HEK293T (cell line): Measurements from ENCODE around the gene TBC1D14.
A peak's percentile ranks its signal among the peaks of the same experiment; 100 is the strongest.

Experiments used
- CTCF ChIA-PET: fragments of 350-600 bp; formaldehyde crosslinking; extraction: SDS; loops from one replicate; lab custom pipeline; 2021; ENCODE audit warnings: antibody characterized with exemption, inconsistent platforms; lab: Yijun Ruan, JAX
- POLR2A ChIA-PET: fragments of 350-600 bp; formaldehyde crosslinking; extraction: SDS; loops from one replicate; lab custom pipeline; 2020; ENCODE audit warnings: antibody characterized with exemption, inconsistent platforms; lab: Yijun Ruan, JAX
- DNase-seq: peaks from one replicate; pipeline ENCODE4 v3.0.0; 2012; ENCODE audit warnings: mixed read lengths; ENCODE audit errors: extremely low spot score
- ARNT ChIP-seq: fragments of 450-650 bp; IDR thresholded peaks from 2 replicates; pipeline ENCODE4 v1.6.1; 2017; ENCODE audit warnings: mild to moderate bottlenecking
- BHLHE40 ChIP-seq: fragments of 450-650 bp; IDR thresholded peaks from 2 replicates; pipeline ENCODE4 v1.6.1; 2016; ENCODE audit warnings: mild to moderate bottlenecking, moderate library complexity, borderline replicate concordance
- CTBP1 ChIP-seq: fragments of 450-650 bp; IDR thresholded peaks from 2 replicates; pipeline ENCODE4 v1.6.1; 2016; ENCODE audit warnings: borderline replicate concordance
- ELF4 ChIP-seq: fragments of 450-650 bp; IDR thresholded peaks from 2 replicates; pipeline ENCODE4 v1.6.1; 2017; ENCODE audit warnings: antibody characterized with exemption
- FOXA1 ChIP-seq: fragments of 450-650 bp; IDR thresholded peaks from 2 replicates; pipeline ENCODE4 v1.6.1; 2016; ENCODE audit warnings: mild to moderate bottlenecking
- FOXK2 ChIP-seq: fragments of 450-650 bp; IDR thresholded peaks from 2 replicates; pipeline ENCODE4 v1.6.1; 2016; ENCODE audit warnings: mild to moderate bottlenecking
- FOXM1 ChIP-seq: fragments of 450-650 bp; IDR thresholded peaks from 2 replicates; pipeline ENCODE4 v1.6.1; 2017; ENCODE audit warnings: mild to moderate bottlenecking, borderline replicate concordance
- HDGF ChIP-seq: fragments of 450-650 bp; IDR thresholded peaks from 2 replicates; pipeline ENCODE4 v1.6.1; 2017; ENCODE audit warnings: antibody characterized with exemption, borderline replicate concordance
- L3MBTL2 ChIP-seq: fragments of 450-650 bp; conservative IDR thresholded peaks from 2 replicates; pipeline ENCODE4 v1.6.1; 2016; ENCODE audit warnings: mild to moderate bottlenecking
- LEF1 ChIP-seq: fragments of 450-650 bp; IDR thresholded peaks from 2 replicates; pipeline ENCODE4 v1.6.1; 2017; ENCODE audit warnings: mild to moderate bottlenecking, borderline replicate concordance
- NFRKB ChIP-seq: fragments of 450-650 bp; IDR thresholded peaks from 2 replicates; pipeline ENCODE4 v1.6.1; 2016; ENCODE audit warnings: mild to moderate bottlenecking, moderate library complexity
- SP1 ChIP-seq: fragments of 450-650 bp; IDR thresholded peaks from 2 replicates; pipeline ENCODE4 v1.6.1; 2017
- SUZ12 ChIP-seq: fragments of 450-650 bp; IDR thresholded peaks from 2 replicates; pipeline ENCODE4 v1.6.1; 2016; ENCODE audit warnings: mild to moderate bottlenecking
- TARDBP ChIP-seq: fragments of 450-650 bp; IDR thresholded peaks from 2 replicates; pipeline ENCODE4 v1.6.1; 2016
- ZNF384 ChIP-seq: fragments of 450-650 bp; IDR thresholded peaks from 2 replicates; pipeline ENCODE4 v1.6.1; 2016
- TF ChIP-seq, protein P1 (sequence below): fragments of 450-650 bp; IDR thresholded peaks from 2 replicates; pipeline ENCODE4 v1.6.1; 2016

TBC1D14 gene

DNA sequence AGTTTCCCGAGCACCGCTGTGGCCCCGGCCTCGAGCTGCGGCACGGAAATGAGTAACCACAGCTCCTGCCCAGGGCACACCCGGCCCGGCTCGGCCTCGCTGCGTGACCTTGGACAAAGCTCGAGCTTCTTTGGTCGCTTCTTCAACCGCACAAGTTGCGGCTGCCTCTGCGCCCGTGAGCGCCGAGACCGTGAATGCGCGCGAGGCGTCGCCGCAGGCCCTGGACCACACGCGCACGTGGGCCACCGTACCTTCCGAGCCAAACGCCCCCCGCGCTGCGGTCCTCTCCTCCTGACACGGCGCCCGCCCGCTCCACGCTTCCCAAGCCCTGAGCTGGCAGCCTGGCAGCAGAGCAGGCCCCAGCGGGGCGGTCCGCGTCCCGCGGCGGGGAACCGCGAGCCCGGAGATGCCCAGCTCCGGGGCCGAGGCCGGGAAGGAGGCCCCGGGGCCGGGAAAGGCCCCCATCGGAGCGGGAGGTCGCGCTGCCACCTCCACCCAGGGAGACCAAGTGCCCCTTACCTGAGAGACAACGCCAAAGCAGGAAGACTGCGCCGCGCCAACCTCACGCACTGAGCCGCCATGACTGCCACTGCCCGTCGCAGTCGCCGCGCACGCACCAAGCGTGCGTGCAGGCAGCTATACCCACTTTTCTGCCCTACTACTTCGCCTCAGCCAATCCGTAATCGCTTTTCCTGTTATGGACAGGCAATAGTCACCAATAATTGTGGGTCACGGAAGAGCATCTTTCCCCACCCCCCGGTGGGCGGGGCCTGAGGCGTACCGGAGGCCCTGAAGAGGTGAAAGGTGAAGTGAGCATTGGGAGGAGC lies 158.0 kb downstream of the TBC1D14 start, which contains the start of gene GRPEL1:
TSS of gene GRPEL1 (minus strand) at position 613 of the 827 bp plus-strand sequence. CDS start at position 581, 32 bp downstream.
- CTCF ChIA-PET: interaction anchor here (0.9 to 2.5 kb wide), 4 partner anchors 9 to 159 kb away, joined by 3 to 14 read pairs (median 6); partner anchors contain the start of gene TADA2B
- peak; percentile 98 for DNase-seq
- POLR2A ChIA-PET: interaction anchor here (0.5 to 4.7 kb wide), 34 partner anchors 9 to 1442 kb away, joined by 3 to 67 read pairs (median 5); partner anchors contain the start of genes MRFAP1L1 and TADA2B
- TF ChIP-seq, protein P1, sequence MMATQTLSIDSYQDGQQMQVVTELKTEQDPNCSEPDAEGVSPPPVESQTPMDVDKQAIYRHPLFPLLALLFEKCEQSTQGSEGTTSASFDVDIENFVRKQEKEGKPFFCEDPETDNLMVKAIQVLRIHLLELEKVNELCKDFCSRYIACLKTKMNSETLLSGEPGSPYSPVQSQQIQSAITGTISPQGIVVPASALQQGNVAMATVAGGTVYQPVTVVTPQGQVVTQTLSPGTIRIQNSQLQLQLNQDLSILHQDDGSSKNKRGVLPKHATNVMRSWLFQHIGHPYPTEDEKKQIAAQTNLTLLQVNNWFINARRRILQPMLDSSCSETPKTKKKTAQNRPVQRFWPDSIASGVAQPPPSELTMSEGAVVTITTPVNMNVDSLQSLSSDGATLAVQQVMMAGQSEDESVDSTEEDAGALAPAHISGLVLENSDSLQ: peak; percentile 99
- TF ChIP-seq ELF4 (peak; percentile 55), CTBP1 (no peak), HDGF (no peak), L3MBTL2 (peak; percentile 89), FOXA1 (no peak), FOXM1 (no peak), TARDBP (no peak), LEF1 (no peak), NFRKB (no peak), ARNT (no peak), SUZ12 (no peak), BHLHE40 (no peak), SP1 (peak; percentile 66; the same call in 1 of the 2 replicates), ZNF384 (no peak), FOXK2 (no peak)

DNA sequence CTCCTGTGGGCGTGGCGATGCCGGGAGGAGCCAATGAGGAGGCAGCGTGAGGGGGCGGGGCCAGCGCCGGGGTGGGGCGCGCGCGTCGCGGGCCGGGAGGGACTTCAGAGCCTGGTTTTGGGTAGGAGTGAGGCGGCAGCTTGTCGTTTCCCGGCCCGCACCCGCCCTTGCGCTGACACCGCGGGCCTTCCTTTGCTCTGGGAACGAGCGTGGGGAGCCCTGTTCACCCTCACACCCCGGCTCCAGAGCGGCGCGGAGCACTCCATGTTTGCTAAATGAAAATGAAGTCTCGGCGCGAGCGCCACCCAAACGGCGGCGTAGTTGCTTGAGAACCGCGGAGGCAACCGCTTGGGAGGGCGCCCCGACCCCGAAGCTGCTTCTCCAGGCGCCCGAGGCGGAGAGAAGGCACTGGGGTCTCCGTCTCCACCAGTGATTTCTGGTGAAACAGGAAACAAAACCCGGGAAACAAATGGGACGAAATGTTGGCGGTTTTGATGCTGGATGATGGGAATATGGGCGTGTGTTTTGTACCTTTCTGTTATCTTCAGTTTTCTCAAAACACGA lies 158.7 kb downstream of the TBC1D14 start:
- no peak for DNase-seq
- POLR2A ChIA-PET: interaction anchor here (0.5 to 4.7 kb wide), 32 partner anchors 10 to 1442 kb away, joined by 3 to 67 read pairs (median 6); partner anchors contain the start of genes MRFAP1L1 and TADA2B
- TF ChIP-seq NFRKB (no peak), BHLHE40 (no peak), SP1 (no peak), TARDBP (no peak), FOXA1 (no peak), ELF4 (no peak), FOXM1 (no peak), CTBP1 (no peak), ARNT (no peak), ZNF384 (no peak), LEF1 (no peak), FOXK2 (no peak), SUZ12 (no peak), L3MBTL2 (no peak), HDGF (no peak)
- TF ChIP-seq, protein P1: no peak
- CTCF ChIA-PET: interaction anchor here (0.9 to 2.7 kb wide), 7 partner anchors 9 to 195 kb away, joined by 3 to 15 read pairs (median 5); partner anchors contain the start of gene TADA2B

DNA sequence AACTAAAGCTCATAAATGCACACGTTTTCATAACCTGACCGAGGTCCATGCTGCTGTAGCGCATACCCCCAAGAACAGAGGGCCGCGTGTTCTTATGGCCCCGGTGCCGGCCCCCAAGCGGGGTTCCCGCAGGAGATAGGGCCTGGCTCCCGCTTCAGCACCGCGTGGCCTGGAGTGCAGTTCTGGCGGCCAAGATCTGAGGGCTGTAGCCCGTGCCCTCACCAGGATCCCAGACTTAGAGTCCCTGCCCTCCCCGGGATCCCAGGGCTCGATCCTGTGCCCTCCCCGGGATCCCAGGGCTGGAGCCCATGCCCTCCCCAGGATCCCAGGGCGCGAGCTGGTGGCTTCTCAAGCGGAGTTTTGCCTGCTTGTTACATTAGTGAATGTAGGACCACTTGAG lies 159.3 kb downstream of the TBC1D14 start:
- no peak for DNase-seq
- POLR2A ChIA-PET: interaction anchor here (1.1 to 4.7 kb wide), 14 partner anchors 9 to 395 kb away, joined by 3 to 67 read pairs (median 6); partner anchors contain the start of genes TADA2B and TBC1D14
- TF ChIP-seq ELF4 (no peak), L3MBTL2 (peak; percentile 49)
- CTCF ChIA-PET: interaction anchor here (0.7 to 2.7 kb wide), 7 partner anchors 8 to 195 kb away, joined by 3 to 15 read pairs (median 4); no protein-coding TSS in a partner anchor

DNA sequence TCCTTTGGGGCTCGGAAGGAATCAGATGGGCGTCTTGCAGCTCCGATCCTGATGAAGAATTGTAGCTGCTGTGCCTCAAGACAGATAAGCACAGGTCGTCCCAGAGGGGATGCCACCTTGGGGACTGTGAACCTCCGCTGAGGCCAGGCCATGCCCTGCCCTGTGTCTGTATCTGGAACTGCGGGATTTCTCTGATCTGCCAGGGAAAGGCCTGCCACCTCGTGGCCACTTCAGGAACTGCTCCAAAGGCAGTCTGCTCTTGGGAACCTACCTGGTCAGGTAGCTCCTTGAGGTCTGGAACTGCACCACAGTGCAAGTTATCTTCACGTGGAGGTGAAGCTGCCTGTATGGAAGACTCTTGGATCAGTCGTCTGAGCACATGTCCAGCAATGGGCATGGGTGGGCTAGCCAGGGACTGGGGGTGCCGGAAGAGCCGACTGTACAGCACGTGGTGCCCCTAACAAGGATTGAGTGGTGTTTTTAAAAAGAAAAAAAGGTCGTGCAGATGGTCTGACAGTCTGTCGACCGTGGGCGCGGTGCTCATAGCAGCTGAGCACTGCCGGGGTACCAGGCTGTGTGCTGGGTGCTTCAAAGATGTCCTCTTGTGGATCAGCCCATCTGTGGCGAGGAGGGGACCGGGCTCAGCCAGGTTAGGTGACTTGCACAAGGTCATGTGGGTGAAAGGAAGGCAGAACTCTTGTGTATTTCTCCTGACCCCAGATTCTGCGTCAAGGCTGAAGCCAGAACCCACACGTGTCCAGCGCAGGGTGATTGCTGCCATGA lies 161.3 kb downstream of the TBC1D14 start:
- TF ChIP-seq TARDBP (no peak), FOXM1 (no peak), BHLHE40 (no peak), SUZ12 (no peak), CTBP1 (no peak), FOXA1 (no peak), LEF1 (no peak), HDGF (no peak), ZNF384 (no peak), FOXK2 (no peak)
- TF ChIP-seq, protein P1: no peak
- DNase-seq: peak; percentile 74
- ChIA-PET CTCF (interaction anchor here (0.6 to 2.7 kb wide), 14 partner anchors 8 to 377 kb away, joined by 3 to 15 read pairs (median 4); partner anchors contain the start of genes S100P and TADA2B), POLR2A (interaction anchor here (0.7 to 1.0 kb wide), 3 partner anchors 12 to 165 kb away, joined by 3 read pairs; no protein-coding TSS in a partner anchor)

DNA sequence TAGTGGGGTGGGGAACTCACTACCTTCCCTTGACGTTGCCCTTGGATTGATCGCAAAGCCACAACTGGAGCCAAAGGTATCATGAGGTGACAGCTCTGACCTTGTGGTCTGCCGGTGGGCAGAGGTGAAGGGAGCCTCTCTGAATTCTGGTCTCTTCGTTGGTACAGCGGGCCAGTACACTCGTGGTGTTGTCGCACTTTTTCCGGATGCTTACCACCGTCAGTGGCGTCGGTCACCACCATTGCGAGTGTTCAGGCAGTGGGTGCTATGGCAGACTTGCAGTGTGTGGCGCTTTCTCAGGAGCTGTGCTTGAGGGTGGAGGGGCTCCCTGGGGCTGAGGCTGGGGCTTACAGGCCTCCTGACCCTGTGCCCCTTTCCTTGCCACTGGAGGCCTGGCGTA lies 163.4 kb downstream of the TBC1D14 start:
- TF ChIP-seq BHLHE40: no peak
- TF ChIP-seq L3MBTL2: no peak
- TF ChIP-seq ELF4: no peak
- TF ChIP-seq CTBP1: no peak
- no peak for TF ChIP-seq SUZ12
- no peak for TF ChIP-seq SP1
- TF ChIP-seq TARDBP: no peak
- TF ChIP-seq FOXM1: no peak
- no peak for TF ChIP-seq HDGF
- no peak for TF ChIP-seq LEF1
- no peak for TF ChIP-seq FOXK2
- no peak for TF ChIP-seq NFRKB
- TF ChIP-seq, protein P1: no peak
- no peak for TF ChIP-seq ZNF384
- DNase-seq: no peak
- CTCF ChIA-PET: interaction anchor here (0.7 to 1.8 kb wide), 4 partner anchors 10 to 1041 kb away, joined by 3 to 7 read pairs (median 6); no protein-coding TSS in a partner anchor
- POLR2A ChIA-PET: no interaction called here
